GM19238 (cell line): ENCODE data around the gene SYPL1.

Experiments used
- DNase-seq: peaks from one replicate; pipeline ENCODE4 v3.0.0; 2011; ENCODE audit warnings: low spot score; ENCODE audit not compliant: insufficient read length

The SYPL1 gene

DNA sequence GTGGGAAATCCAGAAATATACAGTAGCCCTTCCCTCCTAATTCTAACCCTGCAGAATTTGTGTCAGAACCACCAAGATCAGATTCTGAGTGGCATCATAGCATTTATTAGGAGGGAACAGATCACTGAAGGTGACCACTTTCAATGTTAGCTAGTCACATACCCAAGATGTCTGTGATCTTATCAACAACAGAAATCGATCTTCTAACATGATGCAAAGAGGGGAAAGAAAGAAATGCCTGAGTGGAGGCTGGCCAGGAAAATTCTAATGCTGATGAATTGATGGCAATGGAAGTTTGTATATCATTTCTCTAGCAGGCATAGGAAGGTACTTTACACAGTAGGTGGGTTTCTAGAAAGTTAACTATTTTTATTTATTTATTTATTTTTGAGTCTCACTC lies 10.6 kb upstream of the SYPL1 start:
- DNase-seq = no peak

DNA sequence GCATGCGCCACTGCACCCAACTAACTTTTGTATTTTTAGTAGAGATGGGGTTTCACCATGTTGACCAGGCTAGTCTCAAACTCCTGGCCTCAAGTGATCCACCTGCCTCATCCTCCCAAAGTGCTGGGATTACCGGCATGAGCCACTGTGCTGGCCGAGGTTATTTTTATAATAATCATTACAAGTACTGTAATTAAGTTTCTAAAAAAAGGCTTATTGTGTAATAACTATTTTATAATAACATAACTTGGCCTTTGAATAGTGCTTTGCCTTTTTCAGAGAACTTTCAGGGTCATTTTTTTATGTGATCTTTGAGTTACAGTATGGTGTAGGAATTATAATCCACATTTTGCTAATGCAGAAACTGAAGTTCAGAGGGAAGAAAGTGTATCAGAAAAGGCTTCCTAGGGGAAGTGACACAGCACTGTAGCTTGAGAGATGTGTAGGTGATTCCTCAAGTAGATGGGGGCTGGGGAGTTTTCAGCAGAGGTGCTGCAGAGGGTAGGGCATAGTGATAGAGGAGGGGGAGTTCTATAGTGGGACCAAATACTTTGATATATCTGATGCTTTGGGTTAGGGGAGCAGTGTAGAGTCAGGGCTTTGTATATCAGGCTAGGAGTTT lies 9.2 kb upstream of the SYPL1 start:
- no peak for DNase-seq

DNA sequence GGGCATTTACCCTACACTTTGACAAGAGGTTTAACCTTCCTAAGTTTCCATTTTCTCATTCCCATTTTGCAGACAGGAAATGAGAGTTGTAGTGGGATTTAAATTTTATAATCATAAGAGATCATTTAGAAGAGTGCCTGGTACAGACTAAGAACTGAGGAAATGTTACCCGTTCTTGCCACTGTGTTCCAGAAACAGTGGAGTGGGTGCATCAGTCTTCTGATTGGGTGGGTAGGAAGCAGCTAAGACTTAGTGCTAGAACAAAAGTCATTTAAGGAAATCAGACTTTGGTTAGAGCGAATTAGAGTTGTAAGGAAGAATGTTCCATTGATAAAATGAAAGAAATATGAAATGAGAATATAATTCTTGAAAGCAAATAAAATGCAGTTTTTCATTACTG lies 8.4 kb upstream of the SYPL1 start:
- no peak for DNase-seq

- DNase-seq = no peak
Observed at GRCh38 chr7:106119719-106120118, 7.6 kb upstream of the SYPL1 start.

- DNase-seq = no peak
Observed at GRCh38 chr7:106117786-106118544, 5.9 kb upstream of the SYPL1 start.

DNA sequence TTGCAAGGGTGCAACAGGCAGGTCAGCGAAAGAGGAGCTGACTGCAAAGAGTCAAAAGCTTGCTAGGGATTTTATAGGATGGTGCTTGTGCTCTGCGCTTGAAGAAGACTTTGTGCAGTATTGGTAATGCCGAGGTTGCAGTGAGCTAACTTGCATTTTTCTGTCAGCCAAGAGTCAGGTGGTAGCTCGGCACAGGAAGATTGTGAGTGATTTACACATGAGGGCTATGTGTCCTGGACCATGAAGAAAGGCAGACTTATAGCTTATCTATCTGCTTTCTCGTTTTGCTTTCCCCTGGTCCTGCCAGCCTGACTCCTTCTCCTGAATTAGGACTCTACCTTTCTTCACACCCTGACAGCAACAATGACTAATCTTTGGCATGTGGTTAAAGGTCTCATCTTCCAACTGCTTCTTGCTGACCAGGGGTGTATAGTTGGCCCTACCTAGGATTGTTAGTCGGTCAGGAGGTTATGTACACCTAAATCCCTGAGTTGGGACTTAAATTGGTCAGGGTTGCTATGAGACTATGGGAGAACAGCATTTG lies 4.1 kb upstream of the SYPL1 start:
- DNase-seq = no peak

DNA sequence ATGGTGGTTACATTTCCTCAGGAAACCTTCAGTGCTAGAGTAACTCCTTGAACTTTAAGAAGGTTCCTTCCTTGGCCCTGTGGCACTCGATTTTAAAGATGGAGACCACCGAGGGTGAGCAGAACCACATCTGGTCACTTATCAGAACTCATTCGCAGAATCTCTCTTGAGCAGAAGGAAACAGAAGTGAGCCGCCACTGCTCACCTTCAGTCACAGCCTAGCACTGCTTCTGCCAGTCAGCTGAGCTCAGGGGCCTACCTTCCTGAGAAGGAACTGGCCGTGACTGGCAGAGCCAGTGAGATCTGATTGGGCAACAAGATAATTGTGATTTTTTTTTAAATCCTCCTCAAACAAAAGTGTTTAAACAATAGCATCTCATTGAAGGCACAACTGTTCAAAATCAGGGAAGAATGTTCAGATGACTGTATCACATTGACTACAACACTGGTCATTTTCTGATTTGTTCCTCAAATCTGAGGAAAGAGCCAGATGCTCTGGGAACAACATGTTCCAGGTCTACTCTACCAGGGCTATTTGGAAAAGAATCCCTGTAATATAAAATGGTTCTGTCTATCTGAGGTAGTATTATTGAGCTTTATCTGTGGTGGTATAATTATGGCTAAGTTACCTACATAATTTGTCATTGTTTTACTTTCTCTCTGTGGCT lies 2.7 kb upstream of the SYPL1 start:
- no peak for DNase-seq

GRCh38 chr7:106112972-106113421 lies 885 bp upstream of the SYPL1 start:
- DNase-seq = no peak

DNA sequence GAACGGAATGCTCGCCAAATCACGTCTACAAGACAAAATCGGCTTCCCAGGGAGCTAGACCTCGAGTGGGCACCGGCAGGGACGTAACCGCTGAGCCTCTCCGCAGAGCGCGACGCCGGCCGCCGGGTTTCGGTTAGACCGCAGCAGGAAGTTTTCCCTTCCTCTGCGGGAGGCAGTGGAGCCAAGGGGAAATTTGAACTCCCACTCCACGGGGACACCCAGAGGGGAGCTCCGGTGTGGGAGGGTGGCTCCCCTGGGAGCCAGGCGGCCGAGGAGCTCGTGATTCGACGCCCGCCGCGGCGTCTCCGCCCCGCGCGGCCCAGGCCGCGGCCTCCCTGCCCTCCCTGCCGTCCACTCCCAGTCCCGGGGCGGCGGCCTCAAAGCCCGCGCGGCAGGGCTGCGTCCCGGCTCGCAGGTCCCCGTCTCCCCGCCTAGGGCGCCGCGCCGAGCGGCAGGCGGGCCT lies 426 bp downstream of the SYPL1 start:
- peak; percentile 22 for DNase-seq

- DNase-seq = no peak
Observed at GRCh38 chr7:106110885-106111654, 1.0 kb downstream of the SYPL1 start.

- no peak for DNase-seq
Observed at GRCh38 chr7:106110238-106110560, 1.9 kb downstream of the SYPL1 start.

DNA sequence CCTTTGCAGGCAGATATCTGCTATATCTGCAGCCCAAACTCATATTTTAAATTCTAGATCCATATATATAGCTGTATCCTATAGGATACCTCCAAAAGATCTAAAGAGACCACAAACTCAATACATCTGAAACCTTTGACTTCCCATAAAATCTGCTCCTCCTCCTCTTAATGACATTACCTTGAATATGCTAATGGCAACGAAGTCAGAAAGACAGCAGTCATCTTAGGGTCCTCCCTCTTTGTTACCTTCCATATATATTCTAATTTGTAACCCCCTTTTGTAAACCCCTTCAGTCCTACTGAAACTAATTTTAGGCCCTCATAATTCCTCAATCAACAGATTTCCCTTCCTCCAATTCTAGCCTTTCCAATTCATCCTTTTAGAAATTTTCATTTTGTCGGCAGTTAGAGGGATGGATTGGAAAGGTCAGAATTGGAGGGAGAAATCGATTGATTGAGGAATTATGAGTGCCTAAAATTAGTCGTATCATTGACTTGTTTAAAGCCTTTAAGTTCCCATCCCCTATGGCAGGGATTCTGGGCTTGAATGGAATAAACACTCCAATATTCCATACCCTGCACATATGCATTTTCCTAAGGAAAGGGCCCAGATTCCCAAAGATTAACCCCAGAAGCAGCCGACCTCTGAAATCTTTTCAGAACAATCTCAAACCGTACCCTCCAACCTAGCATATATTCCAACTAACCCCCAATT lies 2.4 kb downstream of the SYPL1 start:
- DNase-seq = no peak

GRCh38 chr7:106108991-106109390 lies 3.1 kb downstream of the SYPL1 start:
- no peak for DNase-seq

- DNase-seq = no peak
Observed at GRCh38 chr7:106104721-106105260, 7.3 kb downstream of the SYPL1 start.

GRCh38 chr7:106102387-106102966 lies 9.6 kb downstream of the SYPL1 start:
- DNase-seq = no peak

GRCh38 chr7:106101726-106102125 lies 10.4 kb downstream of the SYPL1 start:
- DNase-seq = no peak

GRCh38 chr7:106100863-106101629 lies 11.1 kb downstream of the SYPL1 start:
- no peak for DNase-seq

- DNase-seq = no peak
Observed at GRCh38 chr7:106099539-106099938, 12.6 kb downstream of the SYPL1 start.

DNA sequence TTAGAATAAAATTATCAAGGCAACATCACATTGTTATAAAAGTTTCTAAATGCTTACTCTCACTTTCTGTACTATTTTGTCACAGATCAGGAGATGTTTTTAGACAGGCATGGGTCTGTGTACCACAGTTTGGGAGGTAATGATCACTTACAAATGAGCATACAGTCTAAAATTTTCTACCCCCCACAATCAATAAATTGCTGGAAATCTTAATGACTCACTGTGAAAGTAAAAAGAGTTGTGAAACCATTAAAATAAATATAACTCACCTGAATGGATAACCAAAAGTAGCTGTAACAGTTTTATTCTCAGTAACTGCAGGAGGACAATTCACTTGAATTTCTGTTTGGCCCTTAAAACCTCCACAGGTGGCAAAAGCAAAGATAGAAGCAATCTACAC lies 13.2 kb downstream of the SYPL1 start:
- DNase-seq = no peak
